ENCODE data around the gene BORCS5. TPM values are rescaled to one million over a fixed set of nuclear protein-coding genes. Genes with fewer than 3 reads are reported as not detected.
A peak's percentile ranks its signal among the peaks of the same experiment; 100 is the strongest.

Gene BORCS5
- total RNA-seq, 1 donor from 2014 or later = 4.0 TPM

- no peak for DNase-seq (ENCODE audit: low read depth in 2 of 2)
These were observed 72.2 kb downstream of the BORCS5 start for GRCh38 chr12:12428961-12429657.

GRCh38 chr12:12432364-12432763 is 75.5 kb downstream of the BORCS5 start:
- peak; percentile 68 to 78 for DNase-seq (ENCODE audit: low read depth in 2 of 2)

GRCh38 chr12:12433203-12433731 is 76.4 kb downstream of the BORCS5 start:
- no peak for DNase-seq (ENCODE audit: low read depth in 2 of 2)

- no peak for DNase-seq (ENCODE audit: low read depth in 2 of 2)
These were observed 80.0 kb downstream of the BORCS5 start for GRCh38 chr12:12436831-12437345.

- DNase-seq (ENCODE audit: low read depth in 2 of 2) = peak; percentile 94 to 98
These were observed 82.8 kb downstream of the BORCS5 start for GRCh38 chr12:12439636-12440035.

GRCh38 chr12:12440784-12441428 is 84.0 kb downstream of the BORCS5 start:
- DNase-seq (ENCODE audit: low read depth in 2 of 2) = no peak

- DNase-seq (ENCODE audit: low read depth in 2 of 2) = no peak
These were observed 84.5 kb downstream of the BORCS5 start for GRCh38 chr12:12441429-12441807.

GRCh38 chr12:12441843-12442461 is 85.1 kb downstream of the BORCS5 start:
- peak in 1 of 2 donors; percentile 27 for DNase-seq (ENCODE audit: low read depth in 2 of 2)

- peak; percentile 49 to 83 for DNase-seq (ENCODE audit: low read depth in 2 of 2)
These were observed 85.7 kb downstream of the BORCS5 start for GRCh38 chr12:12442548-12443071.

- DNase-seq (ENCODE audit: low read depth in 2 of 2) = peak; percentile 49 to 91
These were observed 86.6 kb downstream of the BORCS5 start for GRCh38 chr12:12443431-12443878.

- no peak for DNase-seq (ENCODE audit: low read depth in 2 of 2)
These were observed 88.4 kb downstream of the BORCS5 start for GRCh38 chr12:12445165-12445881.

- no peak for DNase-seq (ENCODE audit: low read depth in 2 of 2)
These were observed 89.0 kb downstream of the BORCS5 start for GRCh38 chr12:12445882-12446181.

- DNase-seq (ENCODE audit: low read depth in 2 of 2) = no peak
These were observed 89.9 kb downstream of the BORCS5 start for GRCh38 chr12:12446786-12447185.

GRCh38 chr12:12447236-12447635 is 90.4 kb downstream of the BORCS5 start:
- peak; percentile 21 to 35 for DNase-seq (ENCODE audit: low read depth in 2 of 2)

GRCh38 chr12:12447837-12448236 is 91.0 kb downstream of the BORCS5 start:
- no peak for DNase-seq (ENCODE audit: low read depth in 2 of 2)

GRCh38 chr12:12449533-12450025 is 92.7 kb downstream of the BORCS5 start:
- peak; percentile 28 to 61 for DNase-seq (ENCODE audit: low read depth in 2 of 2)

GRCh38 chr12:12450043-12450471 is 93.2 kb downstream of the BORCS5 start:
- DNase-seq (ENCODE audit: low read depth in 2 of 2) = no peak

- DNase-seq (ENCODE audit: low read depth in 2 of 2) = no peak
These were observed 94.2 kb downstream of the BORCS5 start for GRCh38 chr12:12451098-12451497.

- no peak for DNase-seq (ENCODE audit: low read depth in 2 of 2)
These were observed 95.5 kb downstream of the BORCS5 start for GRCh38 chr12:12452326-12452902.

- no peak for DNase-seq (ENCODE audit: low read depth in 2 of 2)
These were observed 96.8 kb downstream of the BORCS5 start for GRCh38 chr12:12453635-12454034.

GRCh38 chr12:12454315-12454714 is 97.4 kb downstream of the BORCS5 start:
- DNase-seq (ENCODE audit: low read depth in 2 of 2) = no peak

Measured in lung microvascular endothelial cell (primary cell).